ENCODE data around the gene TNPO2. TPM values are rescaled to one million over a fixed set of nuclear protein-coding genes. Genes with fewer than 3 reads are reported as not detected.
A peak's percentile ranks its signal among the peaks of the same experiment; 100 is the strongest.

Gene TNPO2
- total and polyA plus RNA-seq, 2 of the 13 experiments (the other 11 are each of a cell fraction or from before 2014, with no cell fraction given) = 31.7 to 61.0 TPM

DNA sequence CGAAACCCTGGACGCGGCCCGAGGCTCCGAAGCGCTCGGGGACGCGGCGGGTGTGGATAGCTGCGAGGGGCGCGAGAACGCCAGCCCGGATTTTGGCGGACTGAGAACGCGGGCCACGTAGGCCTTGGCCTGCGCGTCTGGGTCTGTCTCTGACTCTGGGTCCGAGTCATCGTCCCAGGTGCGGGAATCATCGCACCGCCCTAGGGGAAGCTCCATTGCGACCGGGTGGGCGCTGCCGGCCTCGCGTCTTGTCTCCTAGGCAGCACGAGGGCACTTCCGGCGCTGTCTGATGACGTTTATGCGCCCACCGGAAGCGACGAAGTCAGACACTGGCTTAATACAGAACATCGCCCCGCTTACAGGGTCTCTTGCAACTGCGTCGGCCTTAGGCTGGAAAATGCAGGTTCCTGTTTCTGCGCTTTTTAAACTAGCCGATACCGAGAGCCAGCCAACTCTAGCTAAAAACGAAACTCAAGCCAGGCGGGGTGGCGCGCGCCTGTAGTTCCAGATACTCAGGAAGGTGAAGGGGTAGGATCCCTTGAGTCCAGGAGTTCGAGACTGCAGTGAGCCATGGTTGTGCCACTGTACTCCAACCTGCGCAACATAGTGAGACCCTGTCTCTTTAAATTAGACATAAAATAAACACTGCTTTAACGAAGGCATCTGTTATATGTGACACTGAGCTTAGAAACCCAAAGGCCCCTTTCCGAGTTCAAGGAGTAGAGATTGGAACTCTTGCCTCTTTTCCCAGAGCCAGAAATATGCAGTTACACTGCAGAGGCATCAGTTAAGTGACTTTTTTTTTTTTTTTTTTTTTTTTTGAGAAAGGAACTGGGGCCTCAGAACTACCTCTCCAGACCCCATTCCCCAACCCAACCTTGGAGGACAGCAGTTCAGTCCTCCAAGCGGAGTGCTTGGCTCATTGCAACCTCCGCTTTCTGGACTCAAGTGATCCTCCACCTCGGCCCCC is 27.1 kb downstream of the TNPO2 start, which contains the start of gene FBXW9 (continued):
- TF ChIP-seq, protein P1, sequence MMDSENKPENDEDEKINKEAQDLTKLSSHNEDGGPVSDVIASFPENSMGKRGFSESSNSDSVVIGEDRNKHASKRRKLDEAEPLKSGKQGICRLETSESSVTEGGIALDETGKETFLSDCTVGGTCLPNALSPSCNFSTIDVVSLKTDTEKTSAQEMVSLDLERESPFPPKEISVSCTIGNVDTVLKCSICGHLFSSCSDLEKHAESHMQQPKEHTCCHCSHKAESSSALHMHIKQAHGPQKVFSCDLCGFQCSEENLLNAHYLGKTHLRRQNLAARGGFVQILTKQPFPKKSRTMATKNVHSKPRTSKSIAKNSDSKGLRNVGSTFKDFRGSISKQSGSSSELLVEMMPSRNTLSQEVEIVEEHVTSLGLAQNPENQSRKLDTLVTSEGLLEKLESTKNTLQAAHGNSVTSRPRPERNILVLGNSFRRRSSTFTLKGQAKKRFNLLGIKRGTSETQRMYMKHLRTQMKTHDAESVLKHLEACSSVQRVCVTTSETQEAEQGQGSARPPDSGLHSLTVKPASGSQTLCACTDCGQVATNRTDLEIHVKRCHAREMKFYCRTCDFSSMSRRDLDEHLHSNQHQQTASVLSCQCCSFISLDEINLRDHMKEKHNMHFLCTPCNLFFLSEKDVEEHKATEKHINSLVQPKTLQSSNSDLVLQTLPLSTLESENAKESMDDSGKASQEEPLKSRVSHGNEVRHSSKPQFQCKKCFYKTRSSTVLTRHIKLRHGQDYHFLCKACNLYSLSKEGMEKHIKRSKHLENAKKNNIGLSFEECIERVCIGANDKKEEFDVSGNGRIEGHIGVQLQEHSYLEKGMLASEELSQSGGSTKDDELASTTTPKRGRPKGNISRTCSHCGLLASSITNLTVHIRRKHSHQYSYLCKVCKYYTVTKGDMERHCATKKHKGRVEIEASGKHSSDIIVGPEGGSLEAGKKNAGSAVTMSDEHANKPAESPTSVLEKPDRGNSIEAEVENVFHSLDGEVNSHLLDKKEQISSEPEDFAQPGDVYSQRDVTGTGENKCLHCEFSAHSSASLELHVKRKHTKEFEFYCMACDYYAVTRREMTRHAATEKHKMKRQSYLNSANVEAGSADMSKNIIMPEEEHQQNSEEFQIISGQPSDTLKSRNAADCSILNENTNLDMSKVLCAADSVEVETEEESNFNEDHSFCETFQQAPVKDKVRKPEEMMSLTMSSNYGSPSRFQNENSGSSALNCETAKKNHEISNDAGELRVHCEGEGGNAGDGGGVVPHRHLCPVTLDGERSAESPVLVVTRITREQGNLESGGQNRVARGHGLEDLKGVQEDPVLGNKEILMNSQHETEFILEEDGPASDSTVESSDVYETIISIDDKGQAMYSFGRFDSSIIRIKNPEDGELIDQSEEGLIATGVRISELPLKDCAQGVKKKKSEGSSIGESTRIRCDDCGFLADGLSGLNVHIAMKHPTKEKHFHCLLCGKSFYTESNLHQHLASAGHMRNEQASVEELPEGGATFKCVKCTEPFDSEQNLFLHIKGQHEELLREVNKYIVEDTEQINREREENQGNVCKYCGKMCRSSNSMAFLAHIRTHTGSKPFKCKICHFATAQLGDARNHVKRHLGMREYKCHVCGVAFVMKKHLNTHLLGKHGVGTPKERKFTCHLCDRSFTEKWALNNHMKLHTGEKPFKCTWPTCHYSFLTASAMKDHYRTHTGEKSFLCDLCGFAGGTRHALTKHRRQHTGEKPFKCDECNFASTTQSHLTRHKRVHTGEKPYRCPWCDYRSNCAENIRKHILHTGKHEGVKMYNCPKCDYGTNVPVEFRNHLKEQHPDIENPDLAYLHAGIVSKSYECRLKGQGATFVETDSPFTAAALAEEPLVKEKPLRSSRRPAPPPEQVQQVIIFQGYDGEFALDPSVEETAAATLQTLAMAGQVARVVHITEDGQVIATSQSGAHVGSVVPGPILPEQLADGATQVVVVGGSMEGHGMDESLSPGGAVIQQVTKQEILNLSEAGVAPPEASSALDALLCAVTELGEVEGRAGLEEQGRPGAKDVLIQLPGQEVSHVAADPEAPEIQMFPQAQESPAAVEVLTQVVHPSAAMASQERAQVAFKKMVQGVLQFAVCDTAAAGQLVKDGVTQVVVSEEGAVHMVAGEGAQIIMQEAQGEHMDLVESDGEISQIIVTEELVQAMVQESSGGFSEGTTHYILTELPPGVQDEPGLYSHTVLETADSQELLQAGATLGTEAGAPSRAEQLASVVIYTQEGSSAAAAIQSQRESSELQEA (CRISPR knock-in tag; IDR thresholded peaks at IDR 0.05; ENCODE audit: not compliant biosample characterization) = peak; percentile 64
- no peak for TF ChIP-seq NAIF1 (CRISPR knock-in tag; IDR thresholded peaks at IDR 0.05; ENCODE audit: borderline replicate concordance)
- TF ChIP-seq FOSL1 (CRISPR knock-in tag; IDR thresholded peaks at IDR 0.05; ENCODE audit: borderline replicate concordance) = no peak
- TF ChIP-seq, protein P2, sequence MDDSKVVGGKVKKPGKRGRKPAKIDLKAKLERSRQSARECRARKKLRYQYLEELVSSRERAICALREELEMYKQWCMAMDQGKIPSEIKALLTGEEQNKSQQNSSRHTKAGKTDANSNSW (CRISPR knock-in tag; IDR thresholded peaks at IDR 0.05; ENCODE audit: borderline replicate concordance) = no peak
- TF ChIP-seq SMAD3 (CRISPR knock-in tag; IDR thresholded peaks at IDR 0.05) = peak; percentile 91
- no peak; the same call in 1 of the 2 replicates for TF ChIP-seq NFYB (CRISPR knock-in tag; IDR thresholded peaks at IDR 0.05)
- TF ChIP-seq MTA3 (CRISPR knock-in tag; IDR thresholded peaks at IDR 0.05) = no peak
- 0 out of 2 replicates have a peak, but pooled peaks have one; percentile 37 for TF ChIP-seq TMF1 (CRISPR knock-in tag; IDR thresholded peaks at IDR 0.05; ENCODE audit: low read depth)
- TF ChIP-seq ZBTB20 (CRISPR knock-in tag; IDR thresholded peaks at IDR 0.05; ENCODE audit: borderline replicate concordance, low read depth) = no peak
- TF ChIP-seq, protein P3, sequence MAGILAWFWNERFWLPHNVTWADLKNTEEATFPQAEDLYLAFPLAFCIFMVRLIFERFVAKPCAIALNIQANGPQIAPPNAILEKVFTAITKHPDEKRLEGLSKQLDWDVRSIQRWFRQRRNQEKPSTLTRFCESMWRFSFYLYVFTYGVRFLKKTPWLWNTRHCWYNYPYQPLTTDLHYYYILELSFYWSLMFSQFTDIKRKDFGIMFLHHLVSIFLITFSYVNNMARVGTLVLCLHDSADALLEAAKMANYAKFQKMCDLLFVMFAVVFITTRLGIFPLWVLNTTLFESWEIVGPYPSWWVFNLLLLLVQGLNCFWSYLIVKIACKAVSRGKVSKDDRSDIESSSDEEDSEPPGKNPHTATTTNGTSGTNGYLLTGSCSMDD (CRISPR knock-in tag; IDR thresholded peaks at IDR 0.05) = no peak
- TF ChIP-seq, protein P4, sequence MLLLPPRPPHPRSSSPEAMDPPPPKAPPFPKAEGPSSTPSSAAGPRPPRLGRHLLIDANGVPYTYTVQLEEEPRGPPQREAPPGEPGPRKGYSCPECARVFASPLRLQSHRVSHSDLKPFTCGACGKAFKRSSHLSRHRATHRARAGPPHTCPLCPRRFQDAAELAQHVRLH (CRISPR knock-in tag; IDR thresholded peaks at IDR 0.05; ENCODE audit: borderline replicate concordance, low read depth) = peak; percentile 67; the same call in 1 of the 2 replicates
- peak; percentile 66; the same call in 1 of the 2 replicates for TF ChIP-seq ZNF180 (CRISPR knock-in tag; IDR thresholded peaks at IDR 0.05; ENCODE audit: borderline replicate concordance, low read depth)
- TF ChIP-seq ZNF350 (CRISPR knock-in tag; IDR thresholded peaks at IDR 0.05; ENCODE audit: borderline replicate concordance, low read depth) = peak; percentile 68; the same call in 1 of the 2 replicates
- TF ChIP-seq, protein P5, sequence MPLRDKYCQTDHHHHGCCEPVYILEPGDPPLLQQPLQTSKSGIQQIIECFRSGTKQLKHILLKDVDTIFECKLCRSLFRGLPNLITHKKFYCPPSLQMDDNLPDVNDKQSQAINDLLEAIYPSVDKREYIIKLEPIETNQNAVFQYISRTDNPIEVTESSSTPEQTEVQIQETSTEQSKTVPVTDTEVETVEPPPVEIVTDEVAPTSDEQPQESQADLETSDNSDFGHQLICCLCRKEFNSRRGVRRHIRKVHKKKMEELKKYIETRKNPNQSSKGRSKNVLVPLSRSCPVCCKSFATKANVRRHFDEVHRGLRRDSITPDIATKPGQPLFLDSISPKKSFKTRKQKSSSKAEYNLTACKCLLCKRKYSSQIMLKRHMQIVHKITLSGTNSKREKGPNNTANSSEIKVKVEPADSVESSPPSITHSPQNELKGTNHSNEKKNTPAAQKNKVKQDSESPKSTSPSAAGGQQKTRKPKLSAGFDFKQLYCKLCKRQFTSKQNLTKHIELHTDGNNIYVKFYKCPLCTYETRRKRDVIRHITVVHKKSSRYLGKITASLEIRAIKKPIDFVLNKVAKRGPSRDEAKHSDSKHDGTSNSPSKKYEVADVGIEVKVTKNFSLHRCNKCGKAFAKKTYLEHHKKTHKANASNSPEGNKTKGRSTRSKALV (CRISPR knock-in tag; IDR thresholded peaks at IDR 0.05) = 0 out of 2 replicates have a peak, but pooled peaks have one; percentile 49
